HG02678 (cell line): ENCODE measurements around the gene PLEKHD1.
A peak's percentile ranks its signal among the peaks of the same experiment; 100 is the strongest.
"Not testable (repeated sequence)": the region's sequence is repeated elsewhere in the genome, so short reads cannot be mapped to it uniquely, and the experiment has no call there.

ENCODE experiments used
- ATAC-seq: cut with Tn5 transposase; IDR thresholded peaks from one replicate; pipeline ENCODE4 v1.9.1; 2021; ENCODE audit warnings: mild to moderate bottlenecking, moderate library complexity; ENCODE audit not compliant: unreplicated experiment

Gene PLEKHD1

DNA sequence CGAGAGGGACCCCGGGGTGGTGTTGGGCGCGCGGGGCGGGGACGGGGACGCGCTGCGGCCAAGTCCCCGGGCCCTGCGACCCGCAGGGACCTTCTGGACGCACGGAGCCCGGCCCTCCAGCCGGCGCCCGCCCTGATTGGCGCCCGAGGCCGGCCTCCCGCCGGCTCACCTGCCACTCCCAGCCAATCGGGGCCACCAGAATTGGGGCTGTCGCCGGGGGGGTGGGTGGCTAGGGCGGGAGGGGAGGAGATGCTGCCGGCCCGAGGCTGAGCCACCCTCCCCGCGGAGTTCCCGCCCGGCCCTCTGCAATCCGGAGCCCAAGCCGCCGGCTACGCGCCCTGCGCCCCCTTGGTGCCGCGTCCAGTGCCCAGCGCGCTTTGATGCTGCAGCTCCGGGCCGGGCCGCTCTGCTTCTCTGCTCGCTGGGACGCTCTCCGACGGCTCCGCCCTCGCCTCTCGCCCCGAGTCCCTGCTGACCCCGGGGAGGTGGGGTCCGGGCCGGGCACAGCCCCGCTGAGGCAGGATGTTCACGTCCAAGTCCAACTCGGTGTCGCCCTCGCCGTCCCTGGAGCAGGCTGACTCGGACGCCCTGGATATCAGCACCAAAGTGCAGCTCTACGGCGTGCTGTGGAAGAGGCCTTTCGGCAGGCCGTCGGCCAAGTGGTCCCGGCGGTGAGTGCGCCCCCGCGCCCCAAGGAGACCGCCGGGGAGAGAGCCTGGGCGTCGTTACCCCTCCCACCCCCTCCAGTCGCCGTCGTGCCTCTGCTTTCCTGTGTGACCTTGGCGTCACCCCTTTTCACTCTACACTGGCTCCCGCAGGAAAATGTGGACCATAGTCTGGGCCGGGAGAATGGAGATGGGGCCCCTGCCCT, at the start of gene PLEKHD1:
Gene PLEKHD1 (plus strand): TSS at position 285 of the 871 bp plus-strand sequence. CDS start 238 bp downstream, at position 523.
- no peak for ATAC-seq

DNA sequence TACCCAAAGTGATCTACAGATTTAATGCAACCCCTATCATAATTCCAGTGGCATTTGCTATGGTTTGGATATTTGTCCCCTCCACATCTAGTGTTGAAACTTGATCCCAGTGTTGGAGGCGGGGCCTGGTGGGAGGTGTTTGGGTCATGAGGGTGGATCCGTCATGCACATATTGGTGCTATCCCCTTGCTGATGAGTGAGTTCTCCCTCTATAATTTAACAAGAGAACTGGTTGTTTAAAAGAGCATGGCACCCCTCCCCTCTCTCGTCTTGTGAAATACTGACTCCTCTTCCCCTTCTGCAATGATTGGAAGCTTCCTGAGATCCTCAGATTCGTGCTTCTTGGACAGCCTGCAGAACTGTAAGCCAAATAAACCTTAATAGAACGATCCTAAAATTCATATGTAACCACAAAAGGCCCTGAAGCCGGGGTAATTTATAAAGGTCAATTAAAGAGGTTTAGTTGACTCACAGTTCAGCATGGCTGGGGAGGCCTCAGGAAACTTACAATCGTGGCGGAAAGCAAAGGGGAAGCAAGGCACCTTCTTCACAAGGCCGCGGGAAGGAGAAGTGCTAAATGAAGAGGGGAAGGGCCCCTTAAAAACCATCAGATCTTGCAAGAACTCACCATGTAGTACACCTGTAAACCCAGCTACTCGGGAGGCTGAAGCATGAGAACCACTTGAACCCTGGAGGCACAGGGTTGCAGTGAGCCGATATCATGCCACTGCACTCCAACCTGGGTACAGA, 44.8 kb upstream of the PLEKHD1 start:
- no peak for ATAC-seq

DNA sequence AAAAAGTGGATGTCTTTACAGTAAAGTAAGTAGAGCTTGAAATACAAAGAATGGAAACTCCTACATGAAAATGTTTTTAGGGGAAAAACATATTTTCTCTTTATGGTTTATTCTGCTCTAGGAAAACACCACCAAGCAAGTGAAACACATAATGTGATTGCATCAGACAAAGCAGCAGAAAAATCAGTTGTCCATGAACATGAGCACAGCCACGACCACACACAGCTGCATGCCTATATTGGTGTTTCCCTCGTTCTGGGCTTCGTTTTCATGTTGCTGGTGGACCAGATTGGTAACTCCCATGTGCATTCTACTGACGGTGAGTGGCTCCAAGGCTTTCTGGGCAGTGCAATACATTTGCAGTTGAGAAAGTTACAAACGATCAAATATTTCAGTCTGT, 42.6 kb upstream of the PLEKHD1 start:
- peak; percentile 93 for ATAC-seq

DNA sequence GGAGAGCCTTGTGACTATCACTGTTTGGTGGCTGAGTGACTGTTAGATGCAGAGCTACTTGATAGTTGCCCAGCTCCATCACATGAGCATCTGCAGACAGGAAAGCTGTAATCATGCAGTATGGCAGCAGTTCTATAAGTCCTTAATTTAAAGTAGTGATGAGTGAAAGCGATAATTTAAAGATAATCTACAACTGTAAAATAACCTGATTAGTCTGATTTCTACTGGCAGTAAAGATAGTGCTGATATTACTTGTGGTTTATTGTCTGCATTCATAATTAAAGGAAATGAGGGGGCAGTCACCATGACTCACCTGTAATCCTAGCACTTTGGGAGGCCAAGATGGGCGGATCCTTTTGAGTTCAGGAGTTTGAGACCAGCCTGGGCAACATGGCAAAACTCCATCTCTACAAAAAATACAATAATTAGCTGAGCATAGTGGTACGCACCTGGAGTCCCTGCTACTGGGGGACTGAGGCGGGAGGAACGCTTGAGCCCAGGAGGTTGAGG, 41.2 kb upstream of the PLEKHD1 start:
- no peak for ATAC-seq

DNA sequence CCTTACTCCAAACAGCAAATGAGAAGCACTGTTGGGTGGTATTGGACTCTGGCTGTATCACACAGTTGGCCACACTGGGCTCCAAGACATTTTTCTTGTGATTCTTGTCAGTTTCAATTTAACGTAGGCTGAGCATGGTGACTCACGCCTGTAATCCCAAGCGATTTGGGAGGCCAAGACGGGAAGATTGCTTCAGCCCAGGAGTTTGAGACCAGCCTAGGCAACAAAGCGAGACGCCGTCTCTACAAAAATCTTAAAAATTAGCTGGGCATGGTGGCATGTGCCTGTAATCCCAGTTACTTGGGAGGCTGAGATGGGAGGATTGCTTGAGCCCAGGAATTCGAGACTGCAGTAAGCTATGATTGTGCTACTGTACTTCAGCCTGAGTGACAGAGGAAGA, 35.3 kb upstream of the PLEKHD1 start:
- ATAC-seq: no peak

DNA sequence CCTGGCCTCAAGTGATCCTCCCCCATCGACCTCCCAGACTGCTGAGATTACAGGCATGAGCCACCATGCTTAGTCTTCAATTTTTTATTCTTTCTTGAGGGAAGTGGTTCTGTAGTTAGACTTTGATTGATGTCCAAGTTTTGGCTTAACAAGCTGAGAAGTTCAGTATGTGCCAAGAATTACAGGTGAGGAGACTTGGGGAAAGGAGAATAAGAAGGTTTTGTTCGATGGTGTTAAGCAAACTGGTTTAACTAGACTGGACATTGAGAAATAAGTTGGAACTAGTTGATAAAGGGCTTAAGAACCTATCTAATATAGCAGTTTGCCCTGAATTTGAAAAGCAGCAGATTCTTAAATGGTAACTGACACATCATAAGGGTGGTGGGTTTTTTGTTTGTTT, 32.6 kb upstream of the PLEKHD1 start:
- ATAC-seq: no peak

DNA sequence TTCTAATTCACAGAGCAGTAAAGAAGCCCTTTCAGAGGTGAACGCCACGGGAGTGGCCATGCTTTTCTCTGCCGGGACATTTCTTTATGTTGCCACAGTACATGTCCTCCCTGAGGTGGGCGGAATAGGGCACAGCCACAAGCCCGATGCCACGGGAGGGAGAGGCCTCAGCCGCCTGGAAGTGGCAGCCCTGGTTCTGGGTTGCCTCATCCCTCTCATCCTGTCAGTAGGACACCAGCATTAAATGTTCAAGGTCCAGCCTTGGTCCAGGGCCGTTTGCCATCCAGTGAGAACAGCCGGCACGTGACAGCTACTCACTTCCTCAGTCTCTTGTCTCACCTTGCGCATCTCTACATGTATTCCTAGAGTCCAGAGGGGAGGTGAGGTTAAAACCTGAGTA, 26.2 kb upstream of the PLEKHD1 start:
- no peak for ATAC-seq

DNA sequence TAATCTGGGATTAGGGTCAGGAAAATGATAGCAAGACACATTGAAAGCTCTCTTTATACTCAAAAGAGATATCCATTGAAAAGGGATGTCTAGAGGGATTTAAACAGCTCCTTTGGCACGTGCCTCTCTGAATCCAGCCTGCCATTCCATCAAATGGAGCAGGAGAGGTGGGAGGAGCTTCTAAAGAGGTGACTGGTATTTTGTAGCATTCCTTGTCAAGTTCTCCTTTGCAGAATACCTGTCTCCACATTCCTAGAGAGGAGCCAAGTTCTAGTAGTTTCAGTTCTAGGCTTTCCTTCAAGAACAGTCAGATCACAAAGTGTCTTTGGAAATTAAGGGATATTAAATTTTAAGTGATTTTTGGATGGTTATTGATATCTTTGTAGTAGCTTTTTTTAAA, 25.4 kb upstream of the PLEKHD1 start:
- no peak for ATAC-seq

DNA sequence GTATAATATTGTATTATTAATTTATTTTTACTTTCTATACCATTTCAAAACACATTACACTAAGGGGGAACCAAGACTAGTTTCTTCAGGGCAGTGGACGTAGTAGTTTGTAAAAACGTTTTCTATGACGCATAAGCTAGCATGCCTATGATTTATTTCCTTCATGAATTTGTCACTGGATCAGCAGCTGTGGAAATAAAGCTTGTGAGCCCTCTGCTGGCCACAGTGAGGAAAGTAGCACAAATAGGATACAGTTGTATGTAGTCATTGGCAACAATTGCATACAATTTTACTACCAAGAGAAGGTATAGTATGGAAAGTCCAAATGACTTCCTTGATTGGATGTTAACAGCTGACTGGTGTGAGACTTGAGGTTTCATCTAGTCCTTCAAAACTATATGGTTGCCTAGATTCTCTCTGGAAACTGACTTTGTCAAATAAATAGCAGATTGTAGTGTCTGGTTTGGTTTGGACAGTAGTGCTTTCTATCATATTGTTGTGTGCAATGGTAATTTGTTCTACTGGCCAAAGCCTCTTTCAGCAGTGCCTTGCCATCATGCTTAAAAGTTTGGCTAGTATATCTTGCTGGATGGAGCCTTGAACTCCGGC, 24.3 kb upstream of the PLEKHD1 start:
- ATAC-seq: no peak

DNA sequence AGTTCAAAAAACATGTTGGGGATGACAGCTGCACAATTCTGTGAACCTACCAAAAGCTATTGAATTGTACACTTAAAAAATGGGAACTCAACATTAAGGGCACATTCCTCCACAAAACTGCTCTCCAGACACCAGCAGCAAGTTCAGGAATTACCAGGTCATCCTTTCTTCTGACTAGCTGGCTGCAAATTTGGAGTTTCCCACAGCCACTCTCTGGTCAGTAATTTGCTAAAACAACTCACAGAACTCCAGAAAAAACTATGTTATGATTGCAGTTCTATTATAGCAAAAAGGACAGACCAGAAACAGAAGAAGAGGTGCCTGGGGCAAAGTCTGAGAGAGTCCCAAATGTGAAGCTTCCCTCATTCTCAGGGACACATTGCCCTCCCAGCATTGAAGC, 20.1 kb upstream of the PLEKHD1 start:
- ATAC-seq: no peak

DNA sequence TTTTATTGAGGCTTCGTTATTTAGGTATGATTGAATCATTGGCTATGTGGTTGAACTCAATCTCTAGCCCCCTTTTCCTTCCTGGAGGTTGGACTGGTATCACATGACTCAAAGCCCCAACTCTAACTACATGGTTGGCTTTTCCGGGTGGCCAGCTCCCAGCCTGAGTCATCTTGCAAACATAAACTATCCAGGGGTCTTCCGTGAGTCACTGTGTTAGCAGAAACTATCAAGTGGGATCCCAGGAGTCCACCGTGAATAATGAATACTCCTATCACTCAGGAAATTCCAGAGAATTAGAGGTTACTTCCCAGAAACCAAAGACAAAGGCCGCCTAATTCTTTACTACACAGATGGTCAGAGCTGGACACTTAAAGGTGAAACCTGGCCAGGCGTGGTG, 19.7 kb upstream of the PLEKHD1 start:
- ATAC-seq: no peak

DNA sequence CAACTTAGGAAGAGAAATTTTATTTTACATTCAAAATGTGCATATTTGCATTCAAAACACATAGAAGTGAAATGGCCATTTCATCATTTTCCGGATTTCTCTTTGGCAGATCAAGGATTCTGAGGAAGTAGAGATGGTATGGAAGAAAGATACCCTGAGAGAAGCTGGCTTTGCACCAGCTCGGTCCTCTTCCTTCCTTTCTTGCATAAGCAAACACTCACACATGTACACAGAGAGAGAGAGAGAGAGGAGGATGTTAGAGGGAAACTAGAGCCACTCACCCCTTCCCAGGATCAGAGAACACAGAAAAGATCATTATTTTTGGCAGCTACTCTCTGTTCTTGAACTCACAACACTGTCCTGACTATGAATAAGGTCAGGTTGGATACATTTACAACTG, 15.6 kb upstream of the PLEKHD1 start:
- no peak for ATAC-seq

DNA sequence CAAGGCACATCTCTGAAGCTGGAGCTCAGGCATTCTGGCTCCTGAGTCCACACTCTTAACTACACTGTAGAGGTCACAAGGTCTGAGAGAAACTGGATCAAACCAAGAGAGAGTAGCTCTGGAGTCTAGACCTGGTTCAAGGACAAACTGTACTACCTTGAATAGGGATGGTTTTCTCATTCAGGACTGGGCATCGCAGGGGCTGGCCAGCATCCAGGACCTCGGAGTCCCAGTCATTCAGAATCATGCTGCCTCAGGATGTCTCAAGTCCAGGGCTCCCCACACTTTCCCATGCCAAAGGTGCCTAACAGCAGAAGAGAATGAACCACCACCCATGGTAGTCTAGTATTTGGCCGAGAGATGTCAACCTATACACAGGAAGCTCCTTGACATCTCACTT, 13.1 kb upstream of the PLEKHD1 start:
- no peak for ATAC-seq

DNA sequence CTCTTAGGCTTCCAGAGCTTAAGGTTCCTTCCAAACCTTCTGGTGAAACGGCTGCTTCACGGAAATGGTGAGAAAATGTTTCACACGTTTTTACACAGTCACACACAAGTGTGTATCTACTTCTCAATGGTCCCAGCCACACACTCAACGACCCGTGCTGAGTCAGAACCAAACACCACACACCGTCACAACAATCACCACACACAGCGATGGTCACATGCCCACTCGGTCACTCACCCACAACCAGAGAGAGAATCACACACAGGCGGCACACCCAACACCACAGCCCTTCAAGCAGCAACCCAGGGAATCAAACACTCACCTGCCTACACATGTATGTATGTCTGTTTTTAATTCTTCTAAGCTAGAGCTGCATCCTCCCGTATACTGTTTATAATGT, 12.6 kb upstream of the PLEKHD1 start:
- no peak for ATAC-seq

DNA sequence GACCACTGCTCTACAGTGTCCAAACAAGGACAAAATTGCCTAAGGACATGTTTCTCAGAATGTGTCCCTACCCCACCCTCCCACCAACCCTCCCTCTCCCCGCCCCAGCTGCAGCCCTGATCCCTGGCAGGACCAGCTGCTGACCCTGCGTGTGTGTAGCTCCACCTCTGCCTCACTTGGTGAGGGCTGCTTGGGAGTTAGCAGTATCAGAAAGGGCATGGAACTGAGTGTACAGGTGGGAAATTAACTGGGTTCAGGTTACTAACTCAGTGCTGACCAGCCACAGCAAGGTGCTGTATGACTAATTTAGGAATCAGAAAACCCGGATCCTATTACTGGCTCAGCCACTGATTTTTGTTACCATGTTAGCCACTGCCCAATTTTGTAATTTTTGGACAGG, 11.3 kb upstream of the PLEKHD1 start:
- no peak for ATAC-seq

DNA sequence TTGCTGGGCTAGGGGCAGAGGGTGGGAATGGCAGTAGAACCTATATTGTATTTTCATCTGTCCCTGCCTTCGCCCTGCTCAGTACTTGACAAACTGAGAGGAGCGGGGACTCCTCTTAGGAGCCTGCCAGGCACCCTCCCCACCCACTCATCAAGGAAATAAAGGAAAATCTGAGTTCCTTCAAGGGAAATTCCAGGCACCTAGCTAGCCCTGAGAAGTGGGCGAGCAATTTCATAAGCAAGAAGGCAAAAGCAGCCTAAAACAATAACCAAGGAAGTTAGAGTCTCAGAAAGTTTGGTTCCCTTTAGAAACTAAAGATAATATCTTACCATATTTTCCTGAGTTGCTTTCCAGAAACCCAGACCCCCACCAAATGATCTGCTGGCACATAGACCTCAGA, 10.6 kb upstream of the PLEKHD1 start:
- ATAC-seq: no peak

DNA sequence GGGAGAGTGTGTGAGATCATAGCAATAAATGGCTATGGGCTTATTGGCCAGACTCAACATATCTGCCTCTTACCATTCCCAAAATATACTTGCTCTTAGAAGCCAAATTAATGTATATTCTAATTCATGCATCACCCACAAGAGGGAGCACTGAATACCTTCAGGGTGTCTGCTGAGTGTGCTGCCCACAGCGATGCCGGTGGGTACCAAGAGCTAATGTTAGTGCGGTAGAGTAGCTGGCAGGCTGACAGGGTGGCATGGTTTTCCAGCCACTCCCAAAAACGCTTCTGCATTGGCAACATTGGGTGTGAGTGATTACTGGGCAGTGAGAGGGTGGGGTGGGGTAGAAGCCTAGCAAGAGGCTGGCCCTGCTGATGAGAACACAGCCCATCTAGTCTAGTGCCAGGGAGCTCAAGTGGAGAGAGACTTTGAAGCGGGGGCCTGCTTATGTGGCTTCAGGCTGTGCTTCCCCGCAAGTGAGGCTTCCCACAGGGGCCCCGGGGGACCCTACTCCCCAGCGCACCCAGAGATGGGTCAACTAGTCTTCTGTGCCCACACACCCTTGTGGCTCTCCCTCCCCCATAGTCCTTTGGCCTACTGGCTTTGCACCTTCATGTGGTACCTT, 9.2 kb upstream of the PLEKHD1 start:
- no peak for ATAC-seq

DNA sequence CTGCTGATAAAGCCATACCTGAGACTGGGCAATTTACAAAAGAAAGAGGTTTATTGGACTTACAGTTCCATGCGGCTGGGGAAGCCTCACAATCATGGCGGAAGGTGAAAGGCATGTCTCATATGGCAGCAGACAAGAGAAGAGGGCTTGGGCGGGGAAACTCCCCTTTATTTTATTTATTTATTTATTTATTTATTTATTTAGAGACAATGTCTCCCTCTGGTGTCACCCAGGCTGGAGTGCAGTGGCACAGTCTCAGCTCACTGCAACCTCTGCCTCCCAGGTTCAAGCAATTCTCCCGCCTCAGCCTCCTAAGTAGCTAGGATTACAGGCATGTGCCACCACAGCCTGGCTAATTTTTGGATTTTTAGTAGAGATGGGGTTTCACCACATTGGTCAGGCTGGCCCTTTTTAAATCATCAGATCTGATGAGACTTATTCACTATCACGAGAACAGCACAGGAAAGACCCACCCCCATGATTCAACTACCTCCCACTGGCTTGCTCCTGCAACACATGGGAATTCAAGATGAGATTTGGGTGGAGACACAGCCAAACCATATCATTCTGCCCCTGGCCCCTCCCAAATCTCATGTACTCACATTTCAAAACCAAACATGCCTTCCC, 7.6 kb upstream of the PLEKHD1 start:
- not testable (repeated sequence) for ATAC-seq

DNA sequence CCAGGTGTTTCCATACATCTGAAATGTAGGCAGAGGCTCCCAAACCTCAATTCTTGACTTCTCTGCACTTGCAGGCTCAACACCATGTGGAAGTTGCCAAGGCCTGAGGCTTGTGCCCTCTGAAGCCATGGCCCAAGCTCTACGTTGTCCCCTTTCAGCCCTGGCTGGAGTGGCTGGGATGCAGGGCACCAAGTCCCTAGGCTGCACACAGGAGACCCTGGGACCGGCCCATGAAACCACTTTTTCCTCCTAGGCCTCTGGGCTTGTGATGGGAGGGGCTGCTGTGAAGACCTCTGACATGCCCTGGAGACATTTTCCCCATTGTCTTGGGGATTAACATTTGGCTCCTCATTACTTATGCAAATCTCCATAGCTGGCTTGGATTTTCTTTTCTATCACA, 6.5 kb upstream of the PLEKHD1 start:
- not testable (repeated sequence) for ATAC-seq

DNA sequence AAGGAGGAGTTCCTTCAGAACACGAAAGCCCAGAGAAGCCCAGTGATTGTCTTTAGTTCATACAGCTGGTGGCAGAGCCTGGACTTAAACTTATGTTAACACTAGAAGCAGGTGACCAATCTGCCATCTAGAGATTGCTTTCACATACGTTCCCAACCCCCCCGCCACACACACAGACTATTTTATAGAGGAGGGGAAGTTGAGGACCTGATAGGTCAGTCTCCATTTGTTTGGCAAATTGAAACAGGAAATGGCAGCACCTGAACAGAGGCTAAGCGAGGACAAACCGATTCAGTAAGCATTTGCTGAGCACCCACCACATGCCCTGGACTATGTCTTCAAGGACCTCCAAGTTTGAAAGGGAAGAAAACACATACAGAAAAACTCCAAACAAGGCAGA, 4.8 kb upstream of the PLEKHD1 start:
- ATAC-seq: no peak

DNA sequence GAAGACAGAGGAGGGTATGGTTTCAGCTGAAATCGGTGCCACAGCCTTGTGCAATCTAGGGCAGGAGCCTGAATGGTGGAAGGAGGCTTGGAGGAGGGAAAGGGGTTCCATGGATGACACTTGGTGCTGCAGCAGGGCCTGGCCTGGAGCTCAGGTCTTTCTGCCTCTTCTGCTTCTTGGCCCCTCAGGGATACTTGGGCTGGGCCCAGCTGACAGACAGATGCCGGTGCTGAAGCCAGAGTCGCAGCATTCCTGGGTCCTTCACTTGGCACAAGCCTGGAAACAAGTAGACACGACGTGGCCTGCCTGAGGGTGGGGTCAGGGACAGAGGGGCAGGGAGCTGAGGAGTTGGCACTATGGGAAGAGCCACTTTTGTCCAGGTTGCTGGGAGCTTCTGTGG, 4.4 kb upstream of the PLEKHD1 start:
- no peak for ATAC-seq
